Measurements from ENCODE around the gene SOX6. TPM values are rescaled to one million over a fixed set of nuclear protein-coding genes. Genes with fewer than 3 reads are reported as not detected.
"Not testable (repeated sequence)": the region's sequence is repeated elsewhere in the genome, so short reads cannot be mapped to it uniquely, and the experiment has no call there.

The SOX6 gene
- polyA plus RNA-seq, 1 donor from 2014 or later = 2.2 TPM

- H3F3A ChIP-seq (ENCODE audit: insufficient read depth, low read length, poor library complexity, severe bottlenecking) = no peaks in the 10 kb centered on the region
- H4K20me1 ChIP-seq (ENCODE audit: insufficient read depth) = no peaks in the 10 kb centered on the region
- no peak overlapping the region for H3K4me3 ChIP-seq (ENCODE audit: low read length)
- H3K36me3 ChIP-seq (ENCODE audit: insufficient read depth, low read length) = no peaks in the 10 kb centered on the region
- H3K9me2 ChIP-seq (ENCODE audit: insufficient read depth, low read length) = no peaks in the 10 kb centered on the region
- H3K4me2 ChIP-seq (ENCODE audit: low read length) = no peak overlapping the region
- no peaks in the 10 kb centered on the region for H3K27me3 ChIP-seq (ENCODE audit: insufficient read depth, low read depth, low read length)
- no peak overlapping the region for H3K9ac ChIP-seq (ENCODE audit: low read length)
- H3K27ac ChIP-seq (ENCODE audit: low read length) = no peak overlapping the region
- H2AFZ ChIP-seq (ENCODE audit: low read depth, low read length) = no peak overlapping the region
- TF ChIP-seq POLR2AphosphoS5 (IDR thresholded peaks at IDR 0.05) (no peak), SMC3 (conservative IDR thresholded peaks at IDR 0.05; ENCODE audit: poor library complexity) (no peak), RAD21 (conservative IDR thresholded peaks at IDR 0.05) (no peak), EP300 (conservative IDR thresholded peaks at IDR 0.05; ENCODE audit: poor library complexity, severe bottlenecking) (no peak), CTCF (IDR thresholded peaks at IDR 0.05; ENCODE audit: poor library complexity, severe bottlenecking) (no peak), REST (IDR thresholded peaks at IDR 0.05; ENCODE audit: borderline replicate concordance) (no peak), TAF1 (IDR thresholded peaks at IDR 0.05; ENCODE audit: low read depth) (no peak), EZH2 (IDR thresholded peaks at IDR 0.05; ENCODE audit: borderline replicate concordance, insufficient read depth, low read length, poor library complexity, severe bottlenecking) (no peak), MXI1 (conservative IDR thresholded peaks at IDR 0.05; ENCODE audit: poor library complexity, severe bottlenecking) (no peak)
- no peaks in the 10 kb centered on the region for H3K79me2 ChIP-seq (replicated peaks; ENCODE audit: insufficient read depth, low read length)
- no peaks in the 10 kb centered on the region for H3K9me3 ChIP-seq (ENCODE audit: low read length)
Measured at GRCh38 chr11:15923183-15923582, 433.2 kb downstream of the SOX6 start.

GRCh38 chr11:15922745-15923144 is 433.6 kb downstream of the SOX6 start:
- not testable (repeated sequence) for H3K27ac ChIP-seq (ENCODE audit: low read length); H3K9ac ChIP-seq (ENCODE audit: low read length); H3K79me2 ChIP-seq (replicated peaks; ENCODE audit: insufficient read depth, low read length); H3K4me3 ChIP-seq (ENCODE audit: low read length); H3K36me3 ChIP-seq (ENCODE audit: insufficient read depth, low read length); H3K4me2 ChIP-seq (ENCODE audit: low read length); H3K27me3 ChIP-seq (ENCODE audit: insufficient read depth, low read depth, low read length); H3F3A ChIP-seq (ENCODE audit: insufficient read depth, low read length, poor library complexity, severe bottlenecking); H3K9me3 ChIP-seq (ENCODE audit: low read length); H2AFZ ChIP-seq (ENCODE audit: low read depth, low read length); H3K9me2 ChIP-seq (ENCODE audit: insufficient read depth, low read length); H4K20me1 ChIP-seq (ENCODE audit: insufficient read depth)
